Keratinocyte (primary cell): ENCODE measurements around the gene C6orf52. TPM values are rescaled to one million over a fixed set of nuclear protein-coding genes. Genes with fewer than 3 reads are reported as not detected.

ENCODE experiments used
- DNase-seq: peaks from one replicate; pipeline ENCODE4 v3.0.0-alpha.2; 2011; ENCODE audit warnings: low read depth, missing footprints, low spot score
- FAIRE-seq: peaks from 2 replicates; lab custom pipeline; 2011; peaks lifted over from hg19 to GRCh38; lab: Jason Lieb, UNC
- H2AFZ ChIP-seq: 2 replicates; pipeline ENCODE4 v1.6.0; 2012; ENCODE audit warnings: low read length, control low read depth, inconsistent platforms; ENCODE audit not compliant: control insufficient read depth
- H3K27ac ChIP-seq: 2 replicates; pipeline ENCODE4 v1.5.1; 2011; ENCODE audit warnings: low read length; ENCODE audit not compliant: control insufficient read depth, insufficient read depth
- H3K27me3 ChIP-seq: 3 replicates; pipeline ENCODE4 v1.6.0; 2011; ENCODE audit warnings: low read length; ENCODE audit not compliant: control insufficient read depth, insufficient read depth; ENCODE audit errors: extremely low read depth
- H3K36me3 ChIP-seq, 2 experiments: 2 replicates in 1 of 2; 3 replicates in 1 of 2; pipeline ENCODE4 v1.5.1; 2011; ENCODE audit warnings: low read length in 2 of 2, mild to moderate bottlenecking in 1 of 2; ENCODE audit not compliant: control insufficient read depth in 2 of 2, insufficient read depth in 2 of 2; ENCODE audit errors: extremely low read depth in 1 of 2
- H3K4me1 ChIP-seq: 3 replicates; pipeline ENCODE4 v1.5.1; 2011; ENCODE audit warnings: low read length; ENCODE audit not compliant: control insufficient read depth, insufficient read depth; ENCODE audit errors: extremely low read depth
- H3K4me2 ChIP-seq: 3 replicates; pipeline ENCODE4 v1.6.0; 2011; ENCODE audit warnings: low read depth, low read length; ENCODE audit not compliant: control insufficient read depth, insufficient read depth; ENCODE audit errors: extremely low read depth
- H3K4me3 ChIP-seq, 3 experiments: fragments of 200-600 bp in 1 of 3; sonication (generic) in 1 of 3; 2 replicates in 2 of 3; 3 replicates in 1 of 3; pipeline ENCODE4 v1.5.1; 2011 to 2016; ENCODE audit warnings: low read length in 3 of 3, mild to moderate bottlenecking in 3 of 3, control low read depth in 2 of 3, inconsistent platforms in 1 of 3, low read depth in 1 of 3, mixed read lengths in 1 of 3, mixed run types in 1 of 3, moderate library complexity in 1 of 3; ENCODE audit not compliant: control insufficient read depth in 2 of 3, insufficient read depth in 2 of 3; ENCODE audit errors: extremely low read depth in 1 of 3
- H3K79me2 ChIP-seq: 2 replicates; pipeline ENCODE4 v1.6.0; 2012; ENCODE audit warnings: low read length; ENCODE audit not compliant: control insufficient read depth, insufficient read depth
- H3K9ac ChIP-seq: 3 replicates; pipeline ENCODE4 v1.6.0; 2011; ENCODE audit warnings: low read length; ENCODE audit not compliant: control insufficient read depth, insufficient read depth; ENCODE audit errors: extremely low read depth
- H3K9me1 ChIP-seq: 3 replicates; pipeline ENCODE4 v1.6.0; 2011; ENCODE audit warnings: low read length; ENCODE audit not compliant: control insufficient read depth, insufficient read depth; ENCODE audit errors: extremely low read depth
- H3K9me3 ChIP-seq: 2 replicates; pipeline ENCODE4 v1.5.1; 2012; ENCODE audit warnings: low read depth, low read length; ENCODE audit not compliant: control insufficient read depth
- H4K20me1 ChIP-seq: 3 replicates; pipeline ENCODE4 v1.6.0; 2011; ENCODE audit warnings: low read length; ENCODE audit not compliant: control insufficient read depth, insufficient read depth; ENCODE audit errors: extremely low read depth
- CTCF ChIP-seq, 3 experiments: IDR thresholded peaks in 1 of 3; conservative IDR thresholded peaks in 1 of 3; optimal IDR thresholded peaks in 1 of 3; 2 replicates in 2 of 3; 3 replicates in 1 of 3; pipeline versions ENCODE3 to v1.5.1; 2011; ENCODE audit warnings: low read length in 3 of 3, mild to moderate bottlenecking in 3 of 3, moderate library complexity in 2 of 3, control low read depth in 1 of 3, inconsistent platforms in 1 of 3; ENCODE audit not compliant: insufficient read depth in 2 of 3; ENCODE audit errors: extremely low read depth in 1 of 3
- EZH2 ChIP-seq: IDR thresholded peaks from one replicate; pipeline ENCODE4 v1.6.1; 2012; ENCODE audit warnings: inconsistent platforms, mild to moderate bottlenecking, low read length, moderate library complexity
- dilution Hi-C: fragments of 300-500 bp; cut with MboI; formaldehyde crosslinking; loops from one replicate; pipeline ENCODE4 v1.7.0; 2020; ENCODE audit warnings: low sequenced_read_pairs; ENCODE audit not compliant: extremely low pct_ligation_motif_present
- polyA plus RNA-seq, 5 experiments: library from polyadenylated mRNA; depleted of rRNA in 3 of 5; stranded (reverse) in 3 of 5; stranded (forward) in 1 of 5; unstranded in 1 of 5; fragments of >200 nt; gene quantifications; 1 replicate in 1 of 5; 2 replicates in 3 of 5; 3 replicates in 1 of 5; pipeline versions ENCODE4 v1.2.1 to v1.2.3, GENCODE V29; 2011 to 2012; ENCODE audit warnings: missing spikeins in 2 of 5, low read depth in 1 of 5, low replicate concordance in 1 of 5

Gene C6orf52
- polyA plus RNA-seq, 1 donor (not counting 4 experiments of a cell fraction or from before 2014, with no cell fraction given) = not detected

GRCh38 chr6:10719296-10719963, 25.0 kb upstream of the C6orf52 start:
- H3K4me2 ChIP-seq = no peak overlapping the region
- dilution Hi-C loops = no loop called here
- no peak for FAIRE-seq
- peak overlapping the region in 2 of 3 experiments; percentile 45 to 51 for H3K4me3 ChIP-seq
- peaks cover 17% of the 10 kb centered on the region for H3K4me1 ChIP-seq
- H3K79me2 ChIP-seq = peaks cover 15% of the 10 kb centered on the region
- no peaks in the 10 kb centered on the region for H4K20me1 ChIP-seq
- H3K27me3 ChIP-seq = no peaks in the 10 kb centered on the region
- H3K36me3 ChIP-seq = no peaks in the 10 kb centered on the region
- TF ChIP-seq CTCF (optimal IDR thresholded peaks at IDR 0.05 in 1 of 3, IDR thresholded peaks at IDR 0.05 in 1 of 3, conservative IDR thresholded peaks at IDR 0.05 in 1 of 3; ENCODE audit: extremely low read depth in 1 of 3, insufficient read depth in 2 of 3, low read length in 3 of 3) = no peak
- no peak for TF ChIP-seq EZH2
- H3K27ac ChIP-seq = no peak overlapping the region
- H3K9ac ChIP-seq = no peak overlapping the region
- DNase-seq = no peak
- peaks cover 5% of the 10 kb centered on the region for H3K9me3 ChIP-seq
- H2AFZ ChIP-seq = no peak overlapping the region
- H3K9me1 ChIP-seq = no peaks in the 10 kb centered on the region

- Histone ChIP-seq H3K36me3 (peaks cover 0 to 2% of the 10 kb centered on the region in 2 experiments), H3K9ac (no peak overlapping the region), H3K9me1 (no peaks in the 10 kb centered on the region), H3K4me3 (no peak overlapping the region), H3K9me3 (peaks cover 3% of the 10 kb centered on the region), H3K4me1 (no peaks in the 10 kb centered on the region), H2AFZ (no peak overlapping the region), H4K20me1 (no peaks in the 10 kb centered on the region), H3K27ac (no peak overlapping the region), H3K27me3 (no peaks in the 10 kb centered on the region), H3K4me2 (no peak overlapping the region), H3K79me2 (no peaks in the 10 kb centered on the region)
- DNase-seq = no peak
- FAIRE-seq = no peak
- dilution Hi-C loops = no loop called here
- TF ChIP-seq CTCF (optimal IDR thresholded peaks at IDR 0.05 in 1 of 3, IDR thresholded peaks at IDR 0.05 in 1 of 3, conservative IDR thresholded peaks at IDR 0.05 in 1 of 3; ENCODE audit: extremely low read depth in 1 of 3, insufficient read depth in 2 of 3, low read length in 3 of 3) (no peak), EZH2 (no peak)
These were observed 19.5 kb upstream of the C6orf52 start for GRCh38 chr6:10713962-10714361.
